ENCODE measurements around the gene CIAO3.
"Not testable (repeated sequence)": the region's sequence is repeated elsewhere in the genome, so short reads cannot be mapped to it uniquely, and the experiment has no call there.

Gene CIAO3

GRCh38 chr16:692356-693108 lies 48.3 kb downstream of the CIAO3 start:
- no peak for DNase-seq (ENCODE audit: low spot score)

- DNase-seq (ENCODE audit: low spot score) = not testable (repeated sequence)
These were observed 49.6 kb downstream of the CIAO3 start for GRCh38 chr16:691242-691641.

- no peak for DNase-seq (ENCODE audit: low spot score)
These were observed 51.5 kb downstream of the CIAO3 start for GRCh38 chr16:689175-689897.

GRCh38 chr16:687499-687898 lies 53.3 kb downstream of the CIAO3 start:
- DNase-seq (ENCODE audit: low spot score) = no peak

GRCh38 chr16:686459-687260 lies 54.1 kb downstream of the CIAO3 start:
- DNase-seq (ENCODE audit: low spot score) = no peak

GRCh38 chr16:685967-686366 lies 54.8 kb downstream of the CIAO3 start:
- DNase-seq (ENCODE audit: low spot score) = no peak

GRCh38 chr16:684961-685696 lies 55.7 kb downstream of the CIAO3 start:
- DNase-seq (ENCODE audit: low spot score) = no peak

GRCh38 chr16:684071-684794 lies 56.6 kb downstream of the CIAO3 start, which contains the start of gene JMJD8:
Gene JMJD8 (minus strand): TSS chr16:684334. CDS start chr16:684319, 15 bp downstream.
- peak; percentile 97 for DNase-seq (ENCODE audit: low spot score)

GRCh38 chr16:683396-684070 lies 57.3 kb downstream of the CIAO3 start:
- no peak for DNase-seq (ENCODE audit: low spot score)

- DNase-seq (ENCODE audit: low spot score) = no peak
These were observed 58.1 kb downstream of the CIAO3 start for GRCh38 chr16:682493-683395.

- no peak for DNase-seq (ENCODE audit: low spot score)
These were observed 58.9 kb downstream of the CIAO3 start for GRCh38 chr16:681746-682427.

- no peak for DNase-seq (ENCODE audit: low spot score)
These were observed 59.6 kb downstream of the CIAO3 start for GRCh38 chr16:680967-681745.

- no peak for DNase-seq (ENCODE audit: low spot score)
These were observed 60.2 kb downstream of the CIAO3 start for GRCh38 chr16:680625-680945.

GRCh38 chr16:679814-680624 lies 60.8 kb downstream of the CIAO3 start, which contains the start of gene STUB1:
Gene STUB1 (plus strand): TSS chr16:680410. CDS start chr16:680526, 116 bp downstream.
- peak; percentile 81 for DNase-seq (ENCODE audit: low spot score)

Data from HuH-7.5 (cell line).